Stimulated activated CD4-positive, alpha-beta T cell treated with anti-CD3 and anti-CD28 coated beads, TNF-alpha, amount 100 ng/mL, for 24 hours (primary cell): Measurements from ENCODE around the gene CHST15.

ENCODE experiments used
- DNase-seq, 3 experiments: peaks; one replicate each; pipeline ENCODE4 v3.0.0-alpha.2; 2020; ENCODE audit warnings: low read depth in 3 of 3

Gene CHST15

DNA sequence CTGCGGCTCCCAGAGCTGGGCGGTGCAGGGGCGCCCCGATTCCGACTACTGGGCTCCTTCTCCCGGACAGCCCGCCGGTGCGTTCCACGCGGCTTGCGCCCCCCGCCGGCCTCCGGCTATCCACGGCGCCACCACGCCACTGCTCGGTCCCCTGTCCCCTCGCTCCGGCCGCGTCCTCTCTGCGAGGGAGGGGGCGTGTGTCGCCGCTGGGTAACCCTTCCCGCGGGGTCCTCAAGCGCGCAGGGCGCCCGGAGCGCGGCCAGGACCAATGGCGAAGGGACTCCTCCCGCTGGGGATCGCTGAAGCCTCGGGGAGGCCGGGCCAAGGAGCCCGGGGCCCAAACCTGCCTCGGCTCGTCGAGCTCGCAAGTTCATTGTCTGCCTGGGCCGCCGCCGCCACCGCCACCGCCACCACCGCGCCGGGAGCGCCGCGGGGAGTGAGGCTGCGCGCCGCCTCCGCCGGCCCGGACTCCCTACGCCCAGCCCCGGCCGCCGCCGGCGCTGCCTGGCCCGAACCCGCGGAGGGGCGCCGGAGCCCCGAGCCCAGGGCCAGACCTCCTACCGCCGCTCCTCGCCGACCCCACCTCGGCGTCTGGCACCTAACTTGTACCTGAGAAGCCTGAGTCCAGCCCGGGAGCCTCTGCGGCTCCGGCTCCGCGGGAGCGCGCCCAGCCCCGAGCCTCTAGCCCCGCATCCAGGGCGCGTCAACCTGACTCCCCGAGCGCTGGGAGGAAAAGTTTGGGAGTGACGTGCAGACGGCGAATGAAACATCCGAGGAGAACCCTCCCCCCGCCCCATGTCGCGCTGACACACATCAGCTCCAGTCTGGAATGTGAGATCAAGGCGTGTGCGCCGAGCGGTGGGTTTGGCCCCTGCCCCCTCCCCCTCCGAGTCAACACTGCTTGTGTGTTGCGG is at the start of gene CHST15:
Gene CHST15 (minus strand): TSS at position 739 of the 914 bp plus-strand sequence. CDS start 47,386 bp downstream, outside the sequence.
- DNase-seq: peak in 1 of 3 experiments; percentile 11

- DNase-seq: no peak
Measured at GRCh38 chr10:124142960-124143359, 49.6 kb upstream of the CHST15 start.

- no peak for DNase-seq
Measured at GRCh38 chr10:124142006-124142739, 48.8 kb upstream of the CHST15 start.

- DNase-seq: no peak
Measured at GRCh38 chr10:124138883-124139348, 45.5 kb upstream of the CHST15 start.

DNA sequence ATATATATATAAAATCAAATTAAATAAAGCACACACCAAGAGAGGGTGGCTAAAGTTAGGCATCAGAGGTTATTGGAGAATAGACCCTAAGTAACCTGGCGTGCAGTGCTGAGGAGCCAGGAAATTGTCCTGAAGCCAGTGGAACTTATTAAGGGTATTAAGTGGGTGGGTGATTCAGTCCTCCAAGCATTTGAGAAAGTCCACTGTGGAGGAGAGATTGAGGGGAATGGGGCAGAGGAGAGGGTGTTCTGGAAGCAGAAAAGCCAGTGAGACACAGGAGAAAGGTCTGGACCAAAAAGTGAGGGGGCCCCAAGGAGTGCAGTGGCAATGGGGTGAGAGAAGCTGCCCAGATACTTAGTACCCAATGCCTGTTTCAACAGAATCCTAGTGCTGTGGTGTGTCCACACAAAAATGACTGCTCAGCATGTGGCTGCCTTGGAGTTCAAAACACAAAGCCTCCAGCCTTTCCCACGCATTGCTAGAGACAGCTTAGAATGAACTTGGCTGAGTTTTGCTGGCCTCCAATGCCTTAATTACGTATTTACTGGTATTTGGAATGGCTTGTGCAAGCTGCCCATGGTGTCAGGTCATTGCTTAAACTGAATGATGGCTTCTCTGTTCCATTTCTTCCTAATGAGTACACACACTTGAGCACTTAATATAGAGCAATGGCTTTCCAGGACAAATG is 44.9 kb upstream of the CHST15 start:
- no peak for DNase-seq

GRCh38 chr10:124134251-124134893 is 41.0 kb upstream of the CHST15 start:
- DNase-seq: no peak

DNA sequence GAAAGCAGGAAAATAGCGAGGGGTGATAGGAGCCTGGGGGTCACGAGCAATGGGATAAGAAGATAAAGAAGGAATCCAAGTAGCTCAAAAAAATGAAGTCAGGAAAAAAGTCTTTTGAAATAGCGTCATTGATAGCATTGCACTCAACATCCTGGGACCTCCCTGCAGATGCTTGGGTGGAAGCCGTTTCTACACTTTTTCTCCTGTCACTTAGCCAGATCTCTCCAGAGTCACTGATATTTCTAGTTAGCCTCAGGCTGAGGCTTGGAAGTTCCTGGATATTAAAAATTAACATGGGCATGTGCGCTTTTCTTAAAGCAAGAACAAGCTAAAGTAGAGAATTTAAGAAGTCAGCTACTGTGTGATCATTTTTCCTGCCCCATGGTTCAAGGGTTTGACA is 39.5 kb upstream of the CHST15 start:
- no peak for DNase-seq

DNA sequence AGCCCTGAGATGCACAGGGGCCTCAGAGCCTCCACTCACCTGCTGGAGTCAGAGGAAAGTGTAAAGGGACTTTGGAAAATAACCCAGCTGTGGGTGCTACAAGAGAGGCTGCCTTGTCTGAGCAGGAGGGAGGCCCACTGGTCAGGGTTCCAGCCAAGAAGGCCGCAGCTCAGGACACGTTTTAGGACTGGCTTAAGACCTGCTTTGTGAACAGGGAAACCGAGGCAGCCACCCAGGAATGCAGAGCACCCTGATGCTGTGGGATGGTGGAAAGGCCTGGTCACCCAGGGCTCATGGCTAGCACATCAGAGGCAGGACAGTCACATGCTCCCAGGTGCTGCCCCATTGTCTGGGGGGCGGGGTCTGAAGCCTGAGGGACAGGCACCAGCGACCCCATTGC is 38.9 kb upstream of the CHST15 start:
- DNase-seq: no peak

GRCh38 chr10:124131172-124131571 is 37.8 kb upstream of the CHST15 start:
- DNase-seq: no peak

DNA sequence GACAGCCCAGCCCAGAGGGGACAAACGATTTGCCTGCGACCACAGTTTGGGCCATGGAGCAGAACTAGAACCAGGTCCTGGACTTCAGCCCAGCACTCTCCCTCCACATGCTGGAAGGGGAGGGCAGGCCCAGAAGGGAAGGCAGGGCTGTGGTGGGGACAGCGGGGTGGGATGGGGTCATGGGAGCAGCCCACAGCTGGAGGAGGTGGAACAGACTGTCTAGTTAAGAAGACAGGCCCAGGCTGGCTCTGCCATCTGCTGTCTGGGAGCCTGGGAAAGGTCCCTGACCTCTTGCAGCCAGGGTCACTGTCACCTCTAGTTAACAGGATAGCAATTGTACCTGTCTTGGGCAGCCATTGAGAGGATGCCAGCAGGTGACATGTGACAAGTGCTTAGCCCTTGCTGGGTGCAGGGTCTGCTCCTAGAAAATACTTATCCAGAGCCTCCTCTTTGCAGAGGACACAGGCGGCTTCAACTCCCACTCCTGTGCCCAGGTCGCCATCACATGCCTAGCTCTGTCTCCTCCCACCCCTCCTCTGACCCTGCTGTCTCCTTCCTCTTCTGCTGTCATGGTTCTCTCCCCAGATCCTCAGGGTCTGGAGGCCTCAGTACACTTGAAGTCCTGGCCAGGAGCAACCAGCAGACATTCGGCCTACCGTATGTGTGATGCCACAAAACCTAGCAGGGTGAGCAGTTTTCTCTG is 37.0 kb upstream of the CHST15 start:
- no peak for DNase-seq

- no peak for DNase-seq
Measured at GRCh38 chr10:124129471-124129870, 36.1 kb upstream of the CHST15 start.

DNA sequence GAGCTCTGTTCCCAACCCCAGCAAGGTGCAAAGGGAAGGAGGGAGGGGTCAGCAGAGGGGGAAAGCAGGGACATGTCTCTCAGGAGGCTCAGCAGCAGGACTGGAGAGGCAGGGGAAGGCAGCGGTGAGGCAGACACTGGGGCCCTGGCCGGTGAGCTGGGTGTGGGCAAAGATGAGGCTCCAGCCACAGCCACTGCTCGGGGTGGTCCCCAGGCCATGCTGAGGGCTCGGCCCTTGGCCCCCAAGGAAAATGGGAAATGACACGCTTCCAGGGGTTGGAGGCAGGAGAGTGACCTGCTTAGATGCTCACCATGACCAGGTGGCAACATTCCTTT is 35.4 kb upstream of the CHST15 start:
- no peak for DNase-seq

DNA sequence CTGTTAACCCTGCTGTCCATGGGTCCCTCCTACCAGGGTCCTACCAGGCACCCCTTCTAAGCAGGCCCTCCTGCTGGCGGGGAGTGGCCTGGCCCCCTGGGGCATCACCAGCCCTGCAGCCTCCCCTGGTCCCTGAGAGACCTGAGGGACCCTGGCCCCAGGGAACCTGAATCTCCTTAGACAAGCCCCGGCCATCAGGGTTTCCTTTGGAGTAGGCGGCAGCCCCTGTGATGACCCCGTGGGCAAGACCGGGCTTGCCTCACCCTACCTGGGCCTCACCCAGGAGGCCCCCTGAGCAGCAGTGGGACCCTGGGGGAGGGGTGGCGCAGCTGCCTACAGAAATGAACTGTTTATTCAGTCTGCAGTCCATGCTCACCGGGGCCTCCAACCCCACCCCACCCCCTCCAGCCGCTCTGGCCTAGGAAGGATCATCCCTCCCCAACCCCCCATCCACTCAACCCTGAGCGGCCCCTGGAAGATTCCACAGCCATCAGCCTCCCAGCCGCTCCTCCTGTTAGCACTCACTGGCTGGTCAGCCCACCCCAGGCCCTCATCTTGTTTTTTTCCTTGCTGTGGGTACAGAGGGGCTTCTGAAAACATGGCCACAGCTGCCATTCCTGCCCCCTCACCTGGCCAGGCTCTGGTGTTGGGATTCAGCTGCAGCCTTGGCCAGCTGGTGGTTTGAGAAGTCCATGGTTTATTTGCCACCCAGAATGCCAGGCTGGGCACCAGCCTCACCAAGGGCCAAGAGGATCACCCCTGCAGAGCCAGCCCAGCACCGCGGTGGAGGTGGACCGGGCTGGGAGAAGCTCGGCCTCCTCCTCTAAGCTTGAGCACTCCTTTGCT is 34.8 kb upstream of the CHST15 start:
- no peak for DNase-seq

DNA sequence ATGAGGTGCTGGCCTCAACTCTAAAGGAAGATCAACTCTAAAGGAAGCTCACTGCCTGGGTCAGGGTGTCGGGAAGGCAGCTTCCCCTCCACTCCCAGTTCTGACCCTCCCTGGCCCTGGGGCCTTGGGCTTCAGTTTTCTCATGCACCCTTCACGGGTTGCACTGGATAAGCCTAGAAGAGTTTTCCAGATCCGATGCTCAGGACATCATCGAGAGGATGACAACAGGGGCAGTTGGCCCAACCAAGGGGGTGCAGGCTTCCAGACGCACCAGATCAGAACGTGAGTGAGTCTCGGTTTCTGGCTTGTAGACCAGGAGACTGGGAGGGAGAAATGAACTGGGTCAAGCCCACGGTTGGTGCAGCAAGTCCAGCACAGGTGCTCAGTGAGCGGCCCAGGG is 34.2 kb upstream of the CHST15 start:
- no peak for DNase-seq

DNA sequence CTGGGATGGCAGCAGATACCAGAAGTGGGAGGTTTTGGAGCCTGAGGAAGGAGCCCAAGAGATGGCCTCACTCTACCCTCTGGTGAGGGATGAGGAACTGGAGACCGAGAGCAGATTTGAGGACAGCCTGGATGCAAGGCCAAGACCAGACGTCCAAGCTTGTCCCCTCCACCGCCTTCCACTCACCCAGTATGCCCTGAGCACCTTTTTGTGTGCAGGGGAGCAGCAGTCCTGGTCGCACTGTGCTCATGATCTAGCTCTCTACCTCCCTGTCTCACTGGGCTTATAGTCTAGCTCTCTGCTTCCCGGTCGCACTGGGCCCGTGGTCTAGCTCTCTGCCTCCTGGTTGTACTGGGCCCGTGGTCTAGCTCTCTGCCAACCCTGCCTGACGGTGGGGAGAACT is 33.6 kb upstream of the CHST15 start:
- no peak for DNase-seq

GRCh38 chr10:124126145-124126982 is 33.0 kb upstream of the CHST15 start:
- DNase-seq: no peak

GRCh38 chr10:124125305-124126116 is 32.1 kb upstream of the CHST15 start:
- DNase-seq: peak in 1 of 3 experiments; percentile 3

- no peak for DNase-seq
Measured at GRCh38 chr10:124124769-124125161, 31.4 kb upstream of the CHST15 start.
